ENCODE results near the gene KRTAP12-4.
A peak's percentile ranks its signal among the peaks of the same experiment; 100 is the strongest.
"Not testable (repeated sequence)": the region's sequence is repeated elsewhere in the genome, so short reads cannot be mapped to it uniquely, and the experiment has no call there.

Gene KRTAP12-4

GRCh38 chr21:44628707-44629391, 25.6 kb downstream of the KRTAP12-4 start:
- DNase-seq = no peak

- DNase-seq = not testable (repeated sequence)
These were observed 26.6 kb downstream of the KRTAP12-4 start for GRCh38 chr21:44627831-44628233.

- not testable (repeated sequence) for DNase-seq
These were observed 27.2 kb downstream of the KRTAP12-4 start for GRCh38 chr21:44627181-44627822.

- no peak for DNase-seq
These were observed 27.8 kb downstream of the KRTAP12-4 start, which contains the start of gene KRTAP10-9 for GRCh38 chr21:44626673-44627143. Gene KRTAP10-9 (plus strand): TSS chr21:44627093. CDS start chr21:44627172, 79 bp downstream.

- DNase-seq = no peak
These were observed 28.2 kb downstream of the KRTAP12-4 start for GRCh38 chr21:44626262-44626661.

GRCh38 chr21:44625756-44626155, 28.7 kb downstream of the KRTAP12-4 start:
- no peak for DNase-seq

GRCh38 chr21:44623575-44623974, 30.9 kb downstream of the KRTAP12-4 start:
- DNase-seq = no peak

- DNase-seq = no peak
These were observed 34.6 kb downstream of the KRTAP12-4 start for GRCh38 chr21:44619886-44620285.

- DNase-seq = peak; percentile 50
These were observed 35.5 kb downstream of the KRTAP12-4 start for GRCh38 chr21:44618909-44619308.

- peak; percentile 4 for DNase-seq
These were observed 36.0 kb downstream of the KRTAP12-4 start for GRCh38 chr21:44618504-44618903.

- DNase-seq = no peak
These were observed 37.4 kb downstream of the KRTAP12-4 start for GRCh38 chr21:44617071-44617501.

- DNase-seq = no peak
These were observed 37.9 kb downstream of the KRTAP12-4 start for GRCh38 chr21:44616591-44616926.

GRCh38 chr21:44615911-44616590, 38.4 kb downstream of the KRTAP12-4 start:
- no peak for DNase-seq

GRCh38 chr21:44615466-44615865, 39.0 kb downstream of the KRTAP12-4 start:
- no peak for DNase-seq

- DNase-seq = no peak
These were observed 39.5 kb downstream of the KRTAP12-4 start for GRCh38 chr21:44614961-44615391.

- DNase-seq = no peak
These were observed 40.3 kb downstream of the KRTAP12-4 start for GRCh38 chr21:44614161-44614631.

- no peak for DNase-seq
These were observed 40.9 kb downstream of the KRTAP12-4 start for GRCh38 chr21:44613386-44614155.

GRCh38 chr21:44612669-44613229, 41.7 kb downstream of the KRTAP12-4 start:
- DNase-seq = no peak

GRCh38 chr21:44612029-44612486, 42.4 kb downstream of the KRTAP12-4 start, which contains the start of gene KRTAP10-8:
Gene KRTAP10-8 (plus strand): TSS chr21:44612079. CDS start chr21:44612101, 22 bp downstream.
- no peak for DNase-seq

- no peak for DNase-seq
These were observed 42.9 kb downstream of the KRTAP12-4 start for GRCh38 chr21:44611551-44611950.

GRCh38 chr21:44610157-44610843, 44.2 kb downstream of the KRTAP12-4 start:
- not testable (repeated sequence) for DNase-seq

- no peak for DNase-seq
These were observed 45.3 kb downstream of the KRTAP12-4 start for GRCh38 chr21:44609193-44609592.
